Nephron progenitor cell (in vitro differentiated cells): ENCODE measurements around the gene PILRA.
"Not testable (repeated sequence)": the region's sequence is repeated elsewhere in the genome, so short reads cannot be mapped to it uniquely, and the experiment has no call there.

Source experiments
- DNase-seq: peaks from one replicate; pipeline ENCODE4 v3.0.0; 2021
- H3K27ac Mint-ChIP-seq: 2 replicates; pipeline ENCODE4 v1.8.0; 2021; ENCODE audit warnings: mild to moderate bottlenecking, moderate library complexity, mixed read lengths
- H3K27me3 Mint-ChIP-seq: 2 replicates; pipeline ENCODE4 v1.8.0; 2021; ENCODE audit warnings: mild to moderate bottlenecking, low read depth, mixed read lengths; ENCODE audit not compliant: poor library complexity
- H3K36me3 Mint-ChIP-seq: 2 replicates; pipeline ENCODE4 v1.8.0; 2021; ENCODE audit warnings: low read depth, mixed read lengths
- H3K4me1 Mint-ChIP-seq: 2 replicates; pipeline ENCODE4 v1.8.0; 2021; ENCODE audit warnings: mixed read lengths
- H3K4me3 Mint-ChIP-seq: 2 replicates; pipeline ENCODE4 v1.8.0; 2021; ENCODE audit warnings: mild to moderate bottlenecking, moderate library complexity, mixed read lengths
- H3K9me3 Mint-ChIP-seq: 2 replicates; pipeline ENCODE4 v1.8.0; 2021; ENCODE audit warnings: mild to moderate bottlenecking, moderate library complexity, mixed read lengths
- TF ChIP-seq, protein P1 (sequence below): fragments of 200-600 bp; sonication (generic); IDR thresholded peaks from 2 replicates; pipeline ENCODE4 v1.5.0; 2021; ENCODE audit warnings: antibody characterized with exemption

The PILRA gene

DNA sequence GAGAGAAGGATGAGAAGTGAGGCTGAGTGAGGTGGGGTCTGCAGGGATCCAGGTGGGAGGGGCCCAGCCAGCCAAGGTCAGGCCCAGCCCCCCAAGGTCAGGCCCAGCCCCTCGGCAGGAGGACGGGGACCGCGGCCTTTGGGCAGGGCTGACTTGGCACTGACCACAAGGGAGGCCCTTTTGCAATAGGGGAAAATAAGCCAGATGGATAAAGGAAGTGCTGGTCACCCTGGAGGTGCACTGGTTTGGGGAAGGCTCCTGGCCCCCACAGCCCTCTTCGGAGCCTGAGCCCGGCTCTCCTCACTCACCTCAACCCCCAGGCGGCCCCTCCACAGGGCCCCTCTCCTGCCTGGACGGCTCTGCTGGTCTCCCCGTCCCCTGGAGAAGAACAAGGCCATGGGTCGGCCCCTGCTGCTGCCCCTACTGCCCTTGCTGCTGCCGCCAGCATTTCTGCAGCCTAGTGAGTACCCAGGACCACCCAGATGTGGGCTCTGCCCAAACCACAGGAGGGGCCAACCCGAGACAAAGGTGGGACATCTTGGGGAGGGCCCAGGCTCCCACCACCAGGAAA is at the start of gene PILRA:
TSS of gene PILRA (plus strand) at position 227 of the 571 bp plus-strand sequence. CDS start at position 397, 170 bp downstream.
- TF ChIP-seq, protein P1, sequence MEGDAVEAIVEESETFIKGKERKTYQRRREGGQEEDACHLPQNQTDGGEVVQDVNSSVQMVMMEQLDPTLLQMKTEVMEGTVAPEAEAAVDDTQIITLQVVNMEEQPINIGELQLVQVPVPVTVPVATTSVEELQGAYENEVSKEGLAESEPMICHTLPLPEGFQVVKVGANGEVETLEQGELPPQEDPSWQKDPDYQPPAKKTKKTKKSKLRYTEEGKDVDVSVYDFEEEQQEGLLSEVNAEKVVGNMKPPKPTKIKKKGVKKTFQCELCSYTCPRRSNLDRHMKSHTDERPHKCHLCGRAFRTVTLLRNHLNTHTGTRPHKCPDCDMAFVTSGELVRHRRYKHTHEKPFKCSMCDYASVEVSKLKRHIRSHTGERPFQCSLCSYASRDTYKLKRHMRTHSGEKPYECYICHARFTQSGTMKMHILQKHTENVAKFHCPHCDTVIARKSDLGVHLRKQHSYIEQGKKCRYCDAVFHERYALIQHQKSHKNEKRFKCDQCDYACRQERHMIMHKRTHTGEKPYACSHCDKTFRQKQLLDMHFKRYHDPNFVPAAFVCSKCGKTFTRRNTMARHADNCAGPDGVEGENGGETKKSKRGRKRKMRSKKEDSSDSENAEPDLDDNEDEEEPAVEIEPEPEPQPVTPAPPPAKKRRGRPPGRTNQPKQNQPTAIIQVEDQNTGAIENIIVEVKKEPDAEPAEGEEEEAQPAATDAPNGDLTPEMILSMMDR: no peak
- Mint-ChIP-seq H3K4me1 (peaks cover 51% of the 10 kb centered on the region), H3K27ac (no peak within 1 kb of the TSS), H3K36me3 (peaks cover 12% of the 10 kb centered on the region), H3K27me3 (no peaks in the 10 kb centered on the region), H3K9me3 (no peaks in the 10 kb centered on the region), H3K4me3 (no peak within 1 kb of the TSS)
- no peak for DNase-seq

DNA sequence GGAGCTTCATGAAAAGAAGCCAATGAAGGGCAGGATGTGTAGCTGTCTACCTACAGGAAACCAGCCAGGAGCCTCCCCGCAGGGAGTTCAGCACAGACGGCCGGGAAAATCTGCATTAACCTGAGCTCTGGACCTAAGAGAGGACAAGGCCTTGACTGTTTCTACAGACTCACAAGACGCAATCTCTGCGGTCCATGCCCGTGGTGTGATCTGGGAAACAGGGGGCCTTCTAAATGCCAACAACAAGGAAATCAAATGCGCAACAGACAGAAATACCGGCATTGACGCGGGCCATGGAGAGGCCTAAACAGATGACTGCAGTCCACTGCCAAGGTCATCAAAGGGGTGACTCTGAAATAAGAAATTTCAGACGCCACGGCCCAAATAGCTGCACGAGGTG is 49.1 kb upstream of the PILRA start:
- H3K9me3 Mint-ChIP-seq, DNase-seq, H3K4me1 Mint-ChIP-seq, H3K27me3 Mint-ChIP-seq, H3K4me3 Mint-ChIP-seq: not testable (repeated sequence)
- Mint-ChIP-seq H3K36me3 (peaks cover 55% of the 10 kb centered on the region), H3K27ac (peak overlapping the region; percentile 82)

DNA sequence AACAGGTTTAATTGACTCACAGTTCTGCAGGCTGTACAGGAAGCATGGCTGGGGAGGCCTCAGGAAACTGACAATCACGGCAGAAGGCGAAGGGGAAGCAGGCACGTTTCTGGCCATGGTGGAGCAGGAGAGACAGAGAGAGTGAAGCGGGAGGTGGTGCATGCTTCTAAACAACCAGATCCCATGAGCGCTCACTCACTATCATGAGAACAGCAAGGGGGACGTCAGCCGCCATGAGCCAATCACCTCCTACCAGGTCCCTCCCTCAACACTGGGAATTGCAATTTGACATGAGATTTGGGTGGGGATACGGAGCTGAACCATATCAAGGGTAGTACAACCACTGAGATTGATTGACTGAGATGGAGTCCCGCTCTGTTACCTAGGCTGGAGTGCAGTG is 47.6 kb upstream of the PILRA start:
- DNase-seq, H3K27ac Mint-ChIP-seq, H3K4me1 Mint-ChIP-seq, H3K9me3 Mint-ChIP-seq, H3K4me3 Mint-ChIP-seq, H3K27me3 Mint-ChIP-seq: not testable (repeated sequence)
- H3K36me3 Mint-ChIP-seq: peaks cover 42% of the 10 kb centered on the region

DNA sequence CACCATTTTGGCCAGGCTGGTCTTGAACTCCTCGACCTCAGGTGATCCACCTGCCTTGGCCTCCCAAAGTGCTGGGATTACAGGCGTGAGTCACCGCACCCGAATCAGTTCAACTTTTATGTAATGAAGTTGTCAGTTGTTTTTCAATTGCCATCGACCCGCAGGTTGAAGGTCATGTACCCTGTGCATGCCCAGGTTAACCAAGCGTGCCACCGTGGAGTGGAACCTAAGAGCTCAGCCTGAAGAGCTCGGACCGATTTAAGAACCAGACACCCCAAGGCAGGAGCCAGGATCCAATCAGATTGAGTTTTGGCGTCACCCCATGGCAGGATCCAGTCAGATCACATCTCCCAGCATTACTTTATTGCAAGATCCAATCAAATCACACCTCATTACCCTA is 46.4 kb upstream of the PILRA start:
- peaks cover 39% of the 10 kb centered on the region for H3K36me3 Mint-ChIP-seq
- not testable (repeated sequence) for H3K9me3 Mint-ChIP-seq, H3K27ac Mint-ChIP-seq, H3K27me3 Mint-ChIP-seq, H3K4me3 Mint-ChIP-seq, DNase-seq, H3K4me1 Mint-ChIP-seq

DNA sequence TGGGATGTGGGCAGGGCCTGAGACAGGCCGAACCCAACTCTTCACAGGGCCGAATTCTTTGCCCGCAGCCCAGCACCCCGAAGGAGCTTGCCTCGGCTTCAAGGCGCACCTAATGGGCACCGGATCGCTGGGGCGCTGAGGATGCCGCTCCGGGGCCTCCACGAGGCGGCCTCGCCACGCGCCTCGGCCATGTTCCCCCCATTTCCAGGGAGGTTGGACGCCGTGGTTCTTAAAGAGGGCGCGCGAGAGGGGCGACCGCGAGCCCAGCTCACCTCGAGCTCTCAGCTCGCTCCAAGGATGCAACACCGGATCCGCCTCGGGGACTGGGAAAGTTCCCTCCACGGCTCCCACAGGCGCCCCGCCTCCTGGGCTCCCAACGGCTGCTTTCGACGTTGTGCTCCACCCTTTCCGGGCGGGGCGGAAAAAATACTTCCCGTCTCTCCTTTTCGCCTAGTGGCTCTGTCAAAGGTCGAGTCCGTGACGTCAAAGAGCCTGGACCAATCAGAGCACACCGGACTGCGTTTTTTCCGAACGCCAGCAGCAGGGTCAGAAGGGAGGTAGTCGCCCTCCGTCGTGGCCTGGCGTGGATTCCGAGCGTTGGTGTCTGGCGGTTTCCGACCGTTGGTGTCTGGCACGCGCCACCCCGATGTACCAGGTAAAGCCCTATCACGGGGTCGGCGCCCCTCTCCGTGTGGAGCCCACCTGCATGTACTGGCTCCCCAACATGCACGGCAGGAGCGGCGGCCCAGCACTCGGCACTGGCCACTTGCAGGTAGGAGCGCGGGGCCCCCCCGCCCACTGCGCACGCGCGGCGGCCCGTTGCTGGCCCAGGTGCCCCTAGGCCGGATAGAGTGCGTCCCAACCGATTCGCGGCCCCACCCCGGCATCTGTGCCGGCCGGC is 37.5 kb upstream of the PILRA start:
- not testable (repeated sequence) for H3K9me3 Mint-ChIP-seq, H3K27me3 Mint-ChIP-seq
- Mint-ChIP-seq H3K4me3 (peak overlapping the region; percentile 88), H3K4me1 (peaks cover 11% of the 10 kb centered on the region), H3K27ac (peak overlapping the region; percentile 97), H3K36me3 (peaks cover 25% of the 10 kb centered on the region)
- peak; percentile 91 for DNase-seq

DNA sequence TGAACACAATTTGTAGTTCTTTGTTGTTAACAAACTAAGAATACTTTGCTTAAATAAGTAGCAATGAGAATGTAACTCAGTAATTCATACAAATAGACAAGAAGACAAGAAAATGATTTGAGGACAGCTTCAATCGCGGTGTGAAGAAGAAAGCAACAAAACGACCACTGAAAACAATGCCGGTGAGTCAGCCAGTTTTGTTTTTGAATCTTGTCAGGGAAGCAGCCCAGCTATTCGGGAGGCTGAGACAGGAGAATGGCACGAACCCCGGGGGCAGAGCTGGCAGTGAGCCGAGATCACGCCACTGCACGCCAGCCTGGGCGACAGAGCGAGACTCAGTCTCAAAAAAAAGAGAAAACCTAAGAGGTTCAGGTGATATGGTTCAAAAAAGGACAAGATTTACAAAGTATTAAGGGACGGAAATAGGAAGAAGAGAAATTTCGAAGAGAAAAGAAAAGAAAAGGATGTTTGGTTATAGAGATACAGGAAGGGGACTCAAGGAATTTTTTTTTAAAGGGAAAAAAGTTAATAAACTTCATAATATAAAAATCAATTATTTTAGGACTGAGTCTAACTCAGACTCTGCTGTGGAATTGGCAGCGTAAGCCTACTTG is 35.1 kb upstream of the PILRA start:
- not testable (repeated sequence) for H3K27ac Mint-ChIP-seq, H3K9me3 Mint-ChIP-seq, DNase-seq, H3K27me3 Mint-ChIP-seq
- peak overlapping the region; percentile 11 for H3K4me3 Mint-ChIP-seq
- H3K36me3 Mint-ChIP-seq: peaks cover 38% of the 10 kb centered on the region
- peaks cover 21% of the 10 kb centered on the region for H3K4me1 Mint-ChIP-seq

DNA sequence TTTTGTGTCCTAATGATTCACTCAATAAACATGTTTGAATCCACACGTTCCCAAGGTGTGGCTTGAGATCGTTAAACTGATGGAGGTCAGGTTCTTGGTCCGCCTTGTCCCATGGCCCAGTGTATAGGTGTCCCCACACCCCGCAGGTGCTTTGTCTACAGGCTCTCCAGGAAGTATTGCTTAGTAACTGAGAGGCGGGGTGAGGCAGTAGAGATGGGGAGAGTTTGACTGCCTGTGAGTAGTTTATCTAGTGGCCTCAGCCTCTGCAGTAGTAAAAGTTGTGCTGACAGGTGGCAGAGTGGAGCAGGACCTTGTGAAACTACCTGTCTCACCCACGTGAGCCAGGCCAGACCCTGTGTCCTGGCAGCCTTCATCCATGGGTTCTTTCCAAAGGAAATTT is 32.0 kb upstream of the PILRA start:
- H3K4me3 Mint-ChIP-seq: not testable (repeated sequence)

DNA sequence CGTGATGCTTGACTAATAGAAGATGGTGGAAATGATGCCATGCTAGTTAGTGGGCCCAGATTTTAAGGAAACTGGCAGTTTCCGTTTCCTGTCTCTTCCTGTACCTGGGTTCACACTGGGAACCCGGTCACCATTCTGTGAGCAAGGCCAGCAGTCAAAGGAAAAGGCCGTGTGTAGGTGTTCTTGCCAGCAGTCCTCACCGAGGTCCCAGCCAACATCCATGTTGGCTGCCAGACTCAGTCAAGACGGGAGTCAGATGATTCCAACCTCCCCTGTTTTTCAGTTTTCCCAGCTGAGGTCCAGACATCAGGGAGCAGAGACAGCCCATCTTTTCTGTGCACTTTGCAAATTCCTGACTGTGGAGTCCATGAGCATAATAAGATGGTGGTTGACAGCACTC is 30.5 kb upstream of the PILRA start:
- H3K27ac Mint-ChIP-seq: peak overlapping the region; percentile 79
- TF ChIP-seq, protein P1: no peak
- peaks cover 18% of the 10 kb centered on the region for H3K4me1 Mint-ChIP-seq
- no peaks in the 10 kb centered on the region for H3K9me3 Mint-ChIP-seq
- H3K4me3 Mint-ChIP-seq: no peak overlapping the region
- no peak for DNase-seq
- H3K36me3 Mint-ChIP-seq: peaks cover 60% of the 10 kb centered on the region
- H3K27me3 Mint-ChIP-seq: no peaks in the 10 kb centered on the region

More for the DNA sequence above, 32.0 kb upstream of the PILRA start:
- H3K27me3 Mint-ChIP-seq, DNase-seq, H3K9me3 Mint-ChIP-seq, H3K27ac Mint-ChIP-seq: not testable (repeated sequence)
- H3K4me1 Mint-ChIP-seq: peaks cover 23% of the 10 kb centered on the region
- peaks cover 50% of the 10 kb centered on the region for H3K36me3 Mint-ChIP-seq

DNA sequence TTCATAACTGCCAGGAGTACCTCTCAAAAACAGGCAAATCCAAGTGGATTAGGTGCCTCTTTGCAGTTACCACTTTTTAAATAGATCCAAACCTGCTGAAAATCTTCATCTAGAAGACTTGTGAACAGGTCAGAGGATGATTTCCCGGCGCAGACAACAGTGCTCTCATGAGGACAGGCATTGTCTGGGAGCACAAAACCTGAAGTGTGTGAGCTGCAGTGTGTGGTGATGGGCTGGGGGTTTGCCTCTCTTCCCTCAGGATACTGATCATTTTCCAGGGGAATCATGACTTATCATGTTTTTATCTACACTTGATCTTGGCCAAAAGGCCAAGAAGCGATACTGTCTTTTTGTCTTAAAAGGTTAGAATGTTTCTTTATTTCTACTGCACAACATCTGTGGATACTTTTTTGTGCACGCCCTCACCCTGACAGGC is 29.1 kb upstream of the PILRA start:
- not testable (repeated sequence) for H3K27me3 Mint-ChIP-seq, H3K9me3 Mint-ChIP-seq, H3K4me3 Mint-ChIP-seq, DNase-seq, H3K27ac Mint-ChIP-seq
- H3K4me1 Mint-ChIP-seq: peaks cover 18% of the 10 kb centered on the region
- H3K36me3 Mint-ChIP-seq: peaks cover 62% of the 10 kb centered on the region
